SK-N-SH (cell line): Measurements from ENCODE around the gene NDUFA3.

Experiments used
- SIN3A ChIP-seq: IDR thresholded peaks from 2 replicates; pipeline ENCODE4 v1.6.1; 2012; ENCODE audit warnings: low read depth, mild to moderate bottlenecking, low read length, moderate library complexity, borderline replicate concordance
- TF ChIP-seq, protein P1 (sequence below): fragments of 200-600 bp; sonication (generic); IDR thresholded peaks from 2 replicates; pipeline ENCODE4 v1.6.1; 2017; ENCODE audit warnings: antibody characterized with exemption, mild to moderate bottlenecking, moderate library complexity
- TF ChIP-seq, protein P2 (sequence below): IDR thresholded peaks from 2 replicates; pipeline ENCODE4; 2012

DNA sequence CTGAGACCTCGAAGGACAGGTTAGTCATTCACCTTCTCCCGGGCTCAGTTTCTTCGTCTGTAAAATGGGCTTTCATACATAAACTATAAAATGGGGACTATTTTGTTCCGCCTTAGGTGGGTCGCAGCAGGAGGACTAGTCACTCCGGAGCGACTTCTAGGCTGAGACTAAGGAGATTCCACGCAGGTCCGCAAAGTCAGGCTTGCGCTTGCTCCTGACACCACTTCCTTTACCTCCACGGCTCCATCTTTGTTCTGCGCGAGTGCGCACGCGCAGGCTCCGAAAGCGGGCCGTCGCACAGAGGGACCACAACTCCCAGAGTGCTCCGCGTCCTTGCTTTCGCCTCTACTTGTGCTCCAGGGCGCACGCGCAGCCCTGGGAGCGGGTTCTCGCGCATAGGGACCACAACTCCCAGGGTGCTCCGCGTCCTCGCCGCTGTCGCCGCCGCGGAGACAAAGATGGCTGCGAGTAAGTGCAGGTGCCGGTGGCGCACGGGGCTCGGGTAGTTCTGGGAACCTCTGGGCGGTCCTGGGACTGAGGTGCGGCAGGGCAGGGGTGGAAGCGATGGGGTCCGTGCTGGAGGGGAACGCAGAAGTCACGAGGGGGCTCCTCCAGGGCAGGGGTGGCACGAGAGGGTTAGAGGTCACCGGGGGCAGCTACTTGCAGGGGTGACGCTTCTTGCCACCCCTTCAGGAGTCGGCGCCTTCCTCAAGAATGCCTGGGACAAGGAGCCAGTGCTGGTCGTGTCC, at the start of gene NDUFA3:
- TF ChIP-seq, protein P1, sequence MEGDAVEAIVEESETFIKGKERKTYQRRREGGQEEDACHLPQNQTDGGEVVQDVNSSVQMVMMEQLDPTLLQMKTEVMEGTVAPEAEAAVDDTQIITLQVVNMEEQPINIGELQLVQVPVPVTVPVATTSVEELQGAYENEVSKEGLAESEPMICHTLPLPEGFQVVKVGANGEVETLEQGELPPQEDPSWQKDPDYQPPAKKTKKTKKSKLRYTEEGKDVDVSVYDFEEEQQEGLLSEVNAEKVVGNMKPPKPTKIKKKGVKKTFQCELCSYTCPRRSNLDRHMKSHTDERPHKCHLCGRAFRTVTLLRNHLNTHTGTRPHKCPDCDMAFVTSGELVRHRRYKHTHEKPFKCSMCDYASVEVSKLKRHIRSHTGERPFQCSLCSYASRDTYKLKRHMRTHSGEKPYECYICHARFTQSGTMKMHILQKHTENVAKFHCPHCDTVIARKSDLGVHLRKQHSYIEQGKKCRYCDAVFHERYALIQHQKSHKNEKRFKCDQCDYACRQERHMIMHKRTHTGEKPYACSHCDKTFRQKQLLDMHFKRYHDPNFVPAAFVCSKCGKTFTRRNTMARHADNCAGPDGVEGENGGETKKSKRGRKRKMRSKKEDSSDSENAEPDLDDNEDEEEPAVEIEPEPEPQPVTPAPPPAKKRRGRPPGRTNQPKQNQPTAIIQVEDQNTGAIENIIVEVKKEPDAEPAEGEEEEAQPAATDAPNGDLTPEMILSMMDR, result no peak
- TF ChIP-seq SIN3A, result peak; percentile 49; the same call in 1 of the 2 replicates
- TF ChIP-seq, protein P2, sequence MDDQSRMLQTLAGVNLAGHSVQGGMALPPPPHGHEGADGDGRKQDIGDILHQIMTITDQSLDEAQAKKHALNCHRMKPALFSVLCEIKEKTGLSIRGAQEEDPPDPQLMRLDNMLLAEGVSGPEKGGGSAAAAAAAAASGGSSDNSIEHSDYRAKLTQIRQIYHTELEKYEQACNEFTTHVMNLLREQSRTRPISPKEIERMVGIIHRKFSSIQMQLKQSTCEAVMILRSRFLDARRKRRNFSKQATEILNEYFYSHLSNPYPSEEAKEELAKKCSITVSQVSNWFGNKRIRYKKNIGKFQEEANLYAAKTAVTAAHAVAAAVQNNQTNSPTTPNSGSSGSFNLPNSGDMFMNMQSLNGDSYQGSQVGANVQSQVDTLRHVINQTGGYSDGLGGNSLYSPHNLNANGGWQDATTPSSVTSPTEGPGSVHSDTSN, result no peak
